ENCODE results near the gene BBIP1. TPM values are rescaled to one million over a fixed set of nuclear protein-coding genes. Genes with fewer than 3 reads are reported as not detected.

The BBIP1 gene
- total RNA-seq, 4 donors from 2014 or later, result 19.6 to 32.2 (median 21.9) TPM

DNA sequence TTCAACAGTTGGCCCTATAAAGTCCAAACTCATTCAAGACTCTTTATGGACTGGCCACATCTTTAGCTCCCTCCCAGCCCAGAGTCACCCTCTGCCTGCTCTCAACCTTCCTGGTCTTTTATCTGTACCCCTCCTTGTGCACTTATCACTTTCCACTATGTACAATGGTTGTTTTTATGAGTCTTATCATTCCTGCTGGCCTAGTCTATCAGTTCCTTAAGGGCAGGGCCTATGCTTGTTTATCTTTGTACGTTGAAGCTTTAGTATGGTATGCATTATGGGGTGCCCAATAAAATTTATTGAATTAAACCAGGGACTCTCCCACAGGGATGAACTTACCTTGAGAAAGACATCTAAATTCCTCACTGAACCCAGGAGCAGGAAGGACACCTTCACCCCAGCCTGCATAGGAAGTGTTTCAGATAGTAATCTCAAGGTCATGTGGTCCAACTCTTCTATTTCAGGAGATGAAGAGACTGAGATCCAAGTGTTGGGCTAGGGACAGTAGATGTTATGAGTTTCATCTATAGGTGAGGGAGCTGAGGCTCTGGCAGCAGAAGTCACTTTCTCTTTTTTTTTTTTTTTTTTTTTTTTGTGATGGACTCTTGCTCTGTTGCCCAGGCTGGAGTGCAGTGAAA is 60.6 kb downstream of the BBIP1 start:
- DNase-seq (ENCODE audit: low spot score) (no peak), ATAC-seq (ENCODE audit: low FRiP score) (no peak)
- TF ChIP-seq, protein P1, sequence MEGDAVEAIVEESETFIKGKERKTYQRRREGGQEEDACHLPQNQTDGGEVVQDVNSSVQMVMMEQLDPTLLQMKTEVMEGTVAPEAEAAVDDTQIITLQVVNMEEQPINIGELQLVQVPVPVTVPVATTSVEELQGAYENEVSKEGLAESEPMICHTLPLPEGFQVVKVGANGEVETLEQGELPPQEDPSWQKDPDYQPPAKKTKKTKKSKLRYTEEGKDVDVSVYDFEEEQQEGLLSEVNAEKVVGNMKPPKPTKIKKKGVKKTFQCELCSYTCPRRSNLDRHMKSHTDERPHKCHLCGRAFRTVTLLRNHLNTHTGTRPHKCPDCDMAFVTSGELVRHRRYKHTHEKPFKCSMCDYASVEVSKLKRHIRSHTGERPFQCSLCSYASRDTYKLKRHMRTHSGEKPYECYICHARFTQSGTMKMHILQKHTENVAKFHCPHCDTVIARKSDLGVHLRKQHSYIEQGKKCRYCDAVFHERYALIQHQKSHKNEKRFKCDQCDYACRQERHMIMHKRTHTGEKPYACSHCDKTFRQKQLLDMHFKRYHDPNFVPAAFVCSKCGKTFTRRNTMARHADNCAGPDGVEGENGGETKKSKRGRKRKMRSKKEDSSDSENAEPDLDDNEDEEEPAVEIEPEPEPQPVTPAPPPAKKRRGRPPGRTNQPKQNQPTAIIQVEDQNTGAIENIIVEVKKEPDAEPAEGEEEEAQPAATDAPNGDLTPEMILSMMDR (IDR thresholded peaks at IDR 0.05), result no peak

DNA sequence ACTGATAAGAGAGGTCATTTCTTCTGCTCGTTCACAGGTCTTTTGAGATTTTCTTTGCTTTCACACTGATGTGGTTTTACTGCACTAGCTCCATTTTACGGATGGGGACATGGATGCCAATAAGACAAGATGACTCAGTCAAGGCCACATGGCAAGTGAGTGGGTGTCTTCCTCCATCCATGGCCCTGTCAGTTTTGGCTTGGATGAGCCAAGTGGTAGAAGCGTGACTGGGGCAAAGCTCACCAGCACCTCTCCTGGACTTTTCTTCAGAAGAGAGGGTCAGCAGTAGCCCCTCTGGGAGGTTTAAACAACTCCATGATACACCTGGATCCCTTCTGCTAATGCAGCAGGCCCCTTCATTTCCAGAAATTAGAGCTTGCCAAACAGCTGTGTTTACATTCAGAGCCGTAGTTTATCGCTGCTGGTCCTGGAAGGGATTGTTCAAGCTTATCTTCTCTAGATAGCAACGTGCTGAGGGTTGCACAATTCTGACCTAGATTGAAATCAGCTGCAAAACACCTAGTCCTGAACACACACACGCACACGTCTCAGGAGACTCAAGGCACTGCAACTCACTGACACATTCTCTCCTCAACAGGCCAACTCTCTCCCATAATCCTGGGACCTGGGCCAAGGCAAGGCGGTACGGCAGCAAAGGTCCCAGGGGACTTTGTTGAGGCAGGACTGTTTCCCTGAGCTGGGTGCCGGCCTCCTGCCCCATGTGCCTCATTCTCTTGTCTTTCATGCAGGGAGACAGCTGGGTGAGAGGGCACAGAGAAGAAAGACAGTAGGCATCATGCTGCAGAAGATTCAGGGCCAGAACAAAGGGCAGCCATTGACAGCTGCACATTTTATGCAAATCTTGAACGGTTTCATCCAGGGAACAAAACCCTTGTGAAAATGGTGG is 61.5 kb downstream of the BBIP1 start:
- DNase-seq (ENCODE audit: low spot score), result no peak
- no peak for ATAC-seq (ENCODE audit: low FRiP score)
- TF ChIP-seq, protein P1 (IDR thresholded peaks at IDR 0.05), result no peak

DNA sequence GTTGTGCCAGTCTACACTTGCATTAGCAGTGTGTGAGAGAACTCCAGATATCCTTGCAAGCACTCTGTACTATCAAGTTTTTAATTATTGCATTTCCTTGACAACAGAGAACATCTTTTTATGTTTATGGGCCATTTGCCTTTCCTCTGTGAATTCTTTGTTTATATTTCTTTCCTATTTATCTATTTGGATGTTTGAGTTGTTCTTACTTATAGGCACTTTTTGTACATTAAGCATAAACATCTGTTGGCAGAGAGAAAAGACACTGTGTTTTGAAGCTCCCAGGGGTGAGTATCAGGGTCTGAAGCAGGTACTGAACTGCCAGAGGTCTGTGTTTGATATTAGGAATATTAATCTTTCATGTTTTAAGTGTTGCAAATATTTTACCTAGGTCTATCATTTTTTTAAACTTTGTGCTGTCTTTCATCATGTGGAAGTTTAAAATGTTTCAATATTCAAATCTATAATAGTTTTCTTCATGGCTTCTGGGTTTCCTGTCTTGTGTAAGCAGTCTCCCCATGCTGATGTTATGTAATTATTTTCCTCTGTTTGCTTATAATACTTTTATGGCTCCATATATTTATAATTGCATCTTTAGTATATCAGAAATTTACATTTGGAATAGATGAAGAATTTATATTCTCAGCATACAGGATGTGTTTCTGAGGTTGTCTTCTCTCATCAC is 64.9 kb downstream of the BBIP1 start:
- ATAC-seq (ENCODE audit: low FRiP score) (no peak), DNase-seq (ENCODE audit: low spot score) (no peak)
- TF ChIP-seq, protein P1 (IDR thresholded peaks at IDR 0.05), result no peak

DNA sequence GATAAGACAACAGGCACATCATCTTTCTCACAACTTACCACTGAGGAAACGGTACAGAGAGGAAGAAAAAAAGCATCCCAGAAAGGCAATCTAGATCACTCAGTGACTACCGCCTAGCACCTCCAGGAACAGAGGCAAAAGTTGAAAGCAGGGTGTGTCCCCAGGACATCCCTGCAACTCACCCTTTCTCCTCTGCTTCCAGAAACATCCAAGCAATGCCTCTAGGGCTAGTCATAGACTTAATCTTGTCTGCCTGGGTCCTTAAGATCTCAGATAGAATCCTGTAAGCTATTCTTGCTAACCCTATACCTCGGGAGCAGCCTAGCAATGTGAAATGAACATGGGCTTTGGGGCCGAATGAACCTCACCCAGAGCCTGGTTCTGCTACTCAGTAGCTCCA is 66.0 kb downstream of the BBIP1 start:
- DNase-seq (ENCODE audit: low spot score) (no peak), ATAC-seq (ENCODE audit: low FRiP score) (no peak)
- TF ChIP-seq, protein P1 (IDR thresholded peaks at IDR 0.05), result no peak

DNA sequence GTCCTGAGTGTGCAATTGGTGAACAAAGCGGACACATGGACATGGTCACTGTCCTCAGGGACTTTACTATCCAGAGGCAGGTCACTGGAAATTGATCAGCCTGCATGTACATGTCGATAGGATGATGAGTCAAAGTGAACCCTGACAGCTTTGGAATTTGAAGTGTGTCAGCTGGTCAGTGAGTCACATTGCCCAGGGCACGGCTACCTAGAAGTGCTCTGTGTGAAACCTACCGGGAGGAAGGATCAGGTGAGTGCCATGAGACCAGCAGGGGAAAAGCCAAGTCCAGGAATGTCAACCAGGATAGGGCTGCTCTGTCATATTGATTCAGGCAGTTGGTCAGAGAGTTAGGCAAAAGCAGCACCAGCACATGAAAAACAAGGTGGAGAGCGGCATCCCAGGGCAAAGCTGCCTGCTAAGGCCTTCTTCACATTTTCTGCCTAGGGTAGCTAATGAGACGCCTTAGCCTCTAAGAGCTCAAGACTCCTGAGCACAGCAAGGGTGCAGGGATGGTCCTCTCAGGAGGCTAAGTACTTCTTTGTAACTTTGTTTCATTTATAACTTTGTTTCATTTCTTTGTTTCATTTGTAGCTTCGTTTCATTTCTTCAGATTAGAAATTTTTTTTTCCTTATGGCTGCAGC is 66.6 kb downstream of the BBIP1 start:
- ATAC-seq (ENCODE audit: low FRiP score), result no peak
- DNase-seq (ENCODE audit: low spot score), result no peak

DNA sequence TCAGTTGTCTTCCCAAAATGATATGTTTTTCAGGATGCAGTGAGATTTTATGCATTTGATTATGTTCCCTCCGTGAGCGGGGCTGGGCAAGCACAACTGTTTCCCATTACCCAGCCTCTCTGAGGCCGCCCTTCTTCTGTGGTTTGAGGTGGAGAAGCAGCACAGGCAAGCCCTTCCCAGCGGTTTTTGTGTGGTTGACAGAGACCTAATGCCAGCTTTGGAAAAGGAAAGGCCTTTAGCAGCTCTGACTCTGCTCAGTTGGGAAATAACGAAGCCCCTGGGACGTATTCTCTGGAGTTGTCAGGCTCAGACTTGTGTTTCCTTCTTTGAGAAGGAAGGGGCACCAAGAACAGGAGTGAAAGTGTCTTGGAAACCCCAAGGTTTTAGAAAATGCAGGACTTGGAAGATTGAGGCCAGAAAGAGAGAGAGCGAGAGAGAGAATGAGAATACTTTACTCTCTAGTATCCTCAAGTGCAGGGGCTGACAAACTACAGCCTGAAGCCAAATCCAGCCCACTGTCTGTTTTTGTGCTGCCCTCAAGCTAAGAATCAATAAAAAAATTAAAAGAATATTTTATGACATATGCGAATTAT is 67.9 kb downstream of the BBIP1 start:
- TF ChIP-seq, protein P1 (IDR thresholded peaks at IDR 0.05), result no peak
- ATAC-seq (ENCODE audit: low FRiP score), result no peak
- no peak for DNase-seq (ENCODE audit: low spot score)

More for the DNA sequence above, 66.6 kb downstream of the BBIP1 start:
- TF ChIP-seq, protein P1 (IDR thresholded peaks at IDR 0.05), result no peak
